HG02938 (cell line): ENCODE results near the gene CLIC4.
"Not testable (repeated sequence)": the region's sequence is repeated elsewhere in the genome, so short reads cannot be mapped to it uniquely, and the experiment has no call there.

ENCODE experiments used
- ATAC-seq: cut with Tn5 transposase; IDR thresholded peaks from one replicate; pipeline ENCODE4 v1.9.1; 2021; ENCODE audit warnings: mild to moderate bottlenecking, moderate library complexity; ENCODE audit not compliant: unreplicated experiment

Gene CLIC4

DNA sequence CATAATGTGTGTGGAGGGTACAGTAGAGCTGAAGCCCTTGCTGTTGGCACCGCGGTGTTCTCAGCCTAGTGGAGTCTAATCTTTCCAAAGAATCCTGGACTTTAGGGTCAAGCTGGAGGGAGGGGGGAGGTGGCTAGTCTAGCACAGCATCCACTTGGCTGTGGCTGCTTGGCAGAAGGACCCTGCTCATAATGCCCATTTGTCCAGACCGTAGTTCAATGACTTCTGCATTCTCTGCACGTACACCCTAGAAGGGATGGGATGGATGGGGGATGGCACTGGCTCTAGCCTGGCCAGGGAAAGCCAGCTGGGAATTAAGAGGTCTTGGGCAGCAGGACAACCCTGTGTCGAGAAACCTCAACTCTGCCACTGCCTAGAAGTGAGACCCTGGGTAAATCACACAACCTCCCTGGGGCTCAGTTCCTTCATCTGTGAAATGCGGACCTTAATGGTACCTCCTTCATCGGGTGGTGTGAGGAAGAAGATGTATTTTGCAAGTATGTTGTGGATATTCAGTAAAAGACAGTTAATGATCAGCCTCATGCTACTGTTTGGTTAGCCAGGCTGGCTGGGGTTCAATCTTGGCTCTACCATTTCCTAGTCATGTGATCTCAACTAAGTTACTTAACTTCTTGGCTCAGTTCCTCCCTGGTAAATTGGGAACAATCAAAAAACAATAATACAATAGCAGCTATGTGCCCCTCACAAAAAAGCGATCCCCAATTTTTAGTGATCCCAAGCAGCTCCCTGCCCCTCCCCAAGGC, 27.2 kb upstream of the CLIC4 start:
- ATAC-seq: no peak

DNA sequence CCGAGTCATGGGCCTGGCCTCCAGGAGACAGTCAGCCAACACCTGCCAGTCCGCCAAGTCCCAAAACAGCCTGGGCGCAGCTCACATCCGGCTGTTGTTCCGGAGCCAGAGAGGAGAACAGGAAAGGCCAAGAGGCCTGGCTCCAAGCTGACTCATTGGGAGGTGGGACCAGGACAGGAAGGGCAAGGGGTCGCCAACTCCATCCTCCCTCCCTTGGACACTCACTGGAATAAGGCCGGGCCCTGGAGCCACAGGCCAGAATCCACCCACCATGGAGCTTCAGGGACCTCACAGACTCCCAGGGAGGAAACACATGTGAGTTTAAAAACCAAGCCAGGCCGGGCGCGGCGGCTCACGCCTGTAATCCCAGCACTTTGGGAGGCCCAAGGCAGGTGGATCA, 25.1 kb upstream of the CLIC4 start:
- no peak for ATAC-seq

DNA sequence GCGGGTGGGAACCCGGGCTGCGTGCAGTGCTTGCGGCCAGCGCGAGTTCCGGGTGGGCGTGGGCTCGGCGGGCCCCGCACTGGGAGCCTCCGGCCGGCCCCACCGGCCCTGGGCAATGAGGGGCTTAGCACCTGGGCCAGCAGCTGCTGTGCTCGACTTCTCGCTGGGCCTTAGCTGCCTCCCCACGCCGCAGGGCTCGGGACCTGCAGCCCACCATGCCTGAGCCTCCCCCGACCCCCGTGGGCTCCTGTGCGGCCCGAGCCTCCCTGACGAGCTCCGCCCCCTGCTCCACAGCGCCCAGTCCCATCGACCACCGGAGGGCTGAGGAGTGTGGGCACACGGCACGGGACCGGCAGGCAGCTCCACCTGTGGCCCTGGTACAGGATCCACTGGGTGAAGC, 23.7 kb upstream of the CLIC4 start:
- no peak for ATAC-seq

DNA sequence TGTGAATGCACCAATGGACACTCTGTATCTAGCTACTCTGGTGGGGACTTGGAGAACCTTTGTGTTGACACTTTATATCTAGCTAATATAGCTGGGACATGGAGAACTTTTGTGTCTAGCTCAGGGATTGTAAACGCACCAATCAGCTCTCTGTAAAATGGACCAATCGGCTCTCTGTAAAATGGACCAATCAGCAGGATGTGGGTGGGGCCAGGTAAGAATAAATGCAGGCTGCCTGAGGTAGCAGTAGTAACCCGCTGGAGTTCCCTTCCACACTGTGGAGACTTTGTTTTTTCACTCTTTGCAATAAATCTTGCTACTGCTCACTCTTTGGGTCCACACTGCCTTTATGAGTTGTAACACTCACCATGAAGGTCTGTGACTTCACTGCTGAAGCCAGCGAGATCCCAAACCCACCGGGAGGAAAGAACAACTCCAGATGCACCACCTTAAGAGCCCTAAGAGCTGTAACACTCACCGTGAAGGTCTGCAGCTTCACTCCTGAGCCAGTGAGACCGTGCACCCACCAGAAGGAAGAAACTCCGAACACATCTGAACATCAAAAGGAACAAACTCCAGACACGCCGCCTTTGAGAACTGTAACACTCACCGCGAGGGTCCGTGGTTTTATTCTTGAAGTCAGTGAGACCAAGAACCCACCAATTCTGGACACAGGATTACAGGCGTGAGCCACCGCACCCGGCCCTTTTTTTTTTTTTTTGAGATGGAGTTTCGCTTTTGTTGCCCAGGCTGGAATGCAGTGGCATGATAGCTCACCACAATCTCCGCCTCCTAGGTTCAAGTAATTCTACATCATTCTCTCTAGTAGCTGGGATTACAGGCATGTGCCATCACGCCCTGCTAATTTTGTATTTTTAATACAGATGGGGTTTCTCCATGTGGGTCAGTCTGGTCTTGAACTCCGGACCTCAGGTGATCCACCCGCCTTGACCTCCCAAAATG, 22.9 kb upstream of the CLIC4 start:
- ATAC-seq: not testable (repeated sequence)

DNA sequence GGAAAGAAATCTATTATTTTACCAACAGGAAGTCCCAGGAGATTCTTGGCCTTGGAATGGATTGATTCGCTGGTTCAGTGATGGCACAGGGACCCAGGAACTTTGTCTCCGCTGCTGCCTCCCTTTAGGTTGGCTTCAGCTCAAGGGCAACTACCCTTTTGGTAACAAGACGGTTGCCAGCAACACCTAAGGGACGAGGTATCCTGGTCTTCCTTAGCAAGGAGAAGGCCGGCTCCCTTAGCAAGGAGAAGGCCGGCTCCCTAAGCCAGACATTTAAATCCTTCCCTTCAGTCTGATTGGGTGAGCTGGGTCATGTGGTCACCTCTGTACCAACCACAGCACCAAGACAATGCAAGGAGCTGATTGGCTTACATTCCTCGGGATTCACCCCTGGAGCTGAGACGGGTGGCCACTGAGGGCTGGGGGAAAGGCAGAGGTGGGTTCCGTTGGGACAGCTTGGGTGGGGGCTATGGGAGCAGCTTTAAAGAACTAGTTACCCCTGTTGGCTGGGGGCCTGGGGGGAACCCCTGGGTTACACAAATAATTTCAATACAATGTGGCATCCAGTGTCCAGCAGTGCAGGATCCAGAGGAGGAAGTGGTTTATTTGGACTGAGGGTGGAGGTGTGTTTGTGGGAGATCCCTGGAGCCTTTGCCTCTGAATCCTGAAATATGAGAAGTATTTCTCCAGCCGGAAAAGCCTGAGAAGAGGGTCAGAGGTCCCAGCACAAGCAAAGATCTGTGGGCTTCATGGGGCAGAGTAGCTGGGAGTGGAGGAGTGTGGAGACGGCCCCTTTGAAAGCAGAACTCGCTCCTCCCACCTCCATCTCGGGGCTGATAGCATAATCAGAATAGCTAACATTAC, 20.7 kb upstream of the CLIC4 start:
- no peak for ATAC-seq

DNA sequence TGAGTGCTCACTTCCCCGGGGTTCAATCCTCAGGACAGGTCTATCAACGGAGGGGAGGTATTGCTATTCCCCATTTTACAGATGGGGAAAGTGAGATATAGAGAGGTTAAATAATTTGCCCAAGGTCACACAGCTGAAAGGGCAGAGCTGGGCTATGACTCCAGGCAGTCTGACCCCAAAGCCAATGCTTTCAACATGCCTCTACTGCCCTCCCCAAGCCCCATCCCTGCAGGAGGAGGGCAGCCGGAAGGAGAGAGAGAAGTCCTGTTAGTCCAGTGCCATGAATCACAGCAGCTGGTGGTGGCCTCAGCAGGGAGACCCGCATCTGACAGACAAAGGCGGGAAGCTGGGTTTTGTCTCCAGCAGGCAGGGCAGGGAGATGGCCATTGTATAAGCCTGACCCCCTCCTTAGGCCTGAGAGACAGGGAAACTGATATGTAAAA, 20.0 kb upstream of the CLIC4 start:
- ATAC-seq: no peak

DNA sequence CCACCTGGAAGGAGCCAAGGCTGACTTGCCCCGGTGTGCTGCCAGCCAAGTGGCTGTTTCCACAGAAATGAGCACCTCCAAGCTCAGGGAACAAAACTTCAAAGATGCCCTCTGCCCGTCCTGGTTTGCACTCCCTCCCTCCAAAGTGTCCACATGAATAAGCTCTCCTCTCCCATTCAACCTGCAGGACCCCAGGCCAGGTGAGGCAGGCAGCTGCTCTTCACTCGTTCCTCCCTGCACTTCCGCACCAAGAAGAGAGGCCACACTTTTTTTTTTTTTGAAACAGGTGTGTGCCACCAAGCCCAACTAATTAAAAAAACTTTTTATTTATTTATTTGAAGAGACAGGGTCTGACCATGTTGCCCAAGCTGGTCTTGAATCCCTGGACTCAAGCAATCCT, 18.5 kb upstream of the CLIC4 start:
- ATAC-seq: no peak

DNA sequence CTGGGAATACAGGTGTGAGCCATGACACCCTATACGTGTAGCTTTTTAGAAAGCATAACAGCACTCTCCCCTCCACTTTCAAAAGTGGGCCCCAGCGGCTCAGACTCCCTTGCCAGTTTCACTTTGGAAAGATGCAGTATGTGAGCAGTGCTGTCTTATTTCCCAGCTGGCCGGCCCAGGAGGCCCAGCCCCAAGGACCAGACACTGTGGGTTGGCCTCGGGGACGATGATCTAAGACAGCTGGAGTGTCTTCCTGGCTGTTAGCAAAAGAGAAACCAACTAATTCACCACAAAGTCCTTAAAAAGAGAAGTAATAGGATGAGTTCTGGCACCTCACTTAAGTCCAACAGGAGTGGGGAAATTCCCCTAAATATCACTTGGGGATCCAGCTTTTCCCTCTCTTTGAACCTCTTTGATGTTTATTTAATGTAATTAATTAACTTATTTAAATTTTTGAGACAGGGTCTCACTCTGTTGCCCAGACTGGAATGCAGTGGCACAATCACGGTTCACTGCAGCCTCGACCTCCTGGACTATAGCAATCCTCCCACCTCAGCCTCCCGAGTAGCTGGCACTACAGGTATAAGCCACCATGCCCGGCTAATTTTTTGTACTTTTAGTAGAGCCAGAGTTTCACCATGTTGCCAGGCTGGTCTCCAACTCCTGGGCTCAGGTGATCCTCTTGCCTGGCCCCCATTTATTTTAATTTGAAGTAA, 17.6 kb upstream of the CLIC4 start:
- ATAC-seq: peak; percentile 76

DNA sequence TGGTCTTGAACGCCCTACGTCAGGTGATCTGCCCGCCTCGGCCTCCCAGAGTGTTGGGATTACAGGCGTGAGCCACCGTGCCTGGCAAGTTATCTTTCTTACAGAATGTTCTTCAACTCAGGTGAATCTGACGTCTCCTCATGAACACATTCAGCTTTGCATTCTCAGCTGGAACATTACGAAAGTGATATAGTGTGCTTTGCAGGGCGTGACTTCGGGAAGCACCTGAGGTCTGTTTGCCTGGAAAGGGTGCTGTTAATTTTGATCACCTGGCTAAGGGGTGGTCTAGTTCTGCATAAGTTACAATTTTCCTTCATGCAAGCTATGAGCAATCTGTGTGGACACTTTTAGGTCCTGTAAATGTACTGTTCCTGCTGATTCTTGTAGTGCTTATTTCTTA, 16.3 kb upstream of the CLIC4 start:
- no peak for ATAC-seq

DNA sequence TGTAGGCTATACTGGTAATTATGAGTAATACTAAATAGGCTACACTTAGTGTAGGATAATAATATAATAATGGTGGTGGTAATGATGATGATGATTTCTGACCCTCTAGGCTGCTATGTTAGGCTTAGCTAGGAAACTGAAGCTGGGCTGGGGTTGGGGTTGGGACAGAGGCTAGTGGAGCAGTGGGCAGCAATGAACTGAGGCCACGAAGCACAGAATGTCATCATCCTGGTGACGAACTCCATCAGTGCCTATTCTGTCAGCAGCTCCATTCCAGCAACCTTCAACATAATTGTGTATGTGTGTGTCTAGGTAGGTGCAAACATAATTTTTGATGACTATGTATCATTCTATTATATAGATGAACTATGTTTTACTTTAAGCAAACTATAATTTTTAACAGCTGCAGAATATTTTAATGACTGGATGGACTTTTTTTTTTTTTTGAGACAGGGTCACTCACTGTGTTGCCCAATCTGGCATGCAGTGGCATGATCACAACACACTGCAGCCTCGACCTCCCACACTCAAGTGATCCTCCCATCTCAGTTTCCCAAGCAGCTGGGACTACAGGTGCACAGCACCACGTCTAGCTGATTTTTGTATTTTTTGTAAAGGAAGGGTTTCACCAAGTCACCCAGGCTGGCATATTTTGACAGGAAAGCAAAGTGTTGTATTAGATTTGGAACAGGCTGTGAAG, 12.9 kb upstream of the CLIC4 start:
- no peak for ATAC-seq

DNA sequence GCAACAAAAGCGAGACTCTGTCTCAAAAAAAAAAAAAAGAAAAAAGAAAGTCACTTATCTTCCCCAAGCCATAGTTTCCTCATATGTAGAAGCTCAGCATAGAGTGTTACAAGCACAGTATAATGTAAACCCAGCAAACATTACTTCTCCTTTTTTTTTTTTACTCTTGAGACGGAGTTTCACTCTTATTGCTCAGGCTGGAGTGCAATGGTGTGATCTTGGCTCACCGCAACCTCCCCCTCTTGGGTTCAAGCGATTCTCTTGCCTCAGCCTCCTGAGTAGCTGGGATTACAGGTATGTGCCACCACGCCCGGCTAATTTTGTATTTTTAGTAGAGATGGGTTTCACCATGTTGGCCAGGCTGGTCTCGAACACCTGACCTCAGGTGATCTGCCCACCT, 11.9 kb upstream of the CLIC4 start:
- not testable (repeated sequence) for ATAC-seq

DNA sequence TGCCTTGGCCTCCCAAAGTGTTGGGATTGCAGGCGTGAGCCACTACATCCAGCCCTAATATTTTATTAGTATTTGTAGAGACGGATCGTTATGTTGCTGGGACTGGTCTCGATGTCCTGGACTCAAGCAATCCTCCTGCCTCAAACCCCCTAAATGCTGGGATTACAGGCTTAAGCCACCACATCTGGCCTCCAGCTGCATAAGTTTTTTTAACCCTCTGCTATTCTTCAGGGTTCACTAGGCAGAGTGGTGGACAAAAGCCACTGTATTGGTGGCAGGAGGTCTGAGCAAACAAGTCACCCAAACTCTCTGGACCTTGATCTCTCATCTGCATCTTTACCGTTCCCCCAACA, 10.1 kb upstream of the CLIC4 start:
- ATAC-seq: no peak

DNA sequence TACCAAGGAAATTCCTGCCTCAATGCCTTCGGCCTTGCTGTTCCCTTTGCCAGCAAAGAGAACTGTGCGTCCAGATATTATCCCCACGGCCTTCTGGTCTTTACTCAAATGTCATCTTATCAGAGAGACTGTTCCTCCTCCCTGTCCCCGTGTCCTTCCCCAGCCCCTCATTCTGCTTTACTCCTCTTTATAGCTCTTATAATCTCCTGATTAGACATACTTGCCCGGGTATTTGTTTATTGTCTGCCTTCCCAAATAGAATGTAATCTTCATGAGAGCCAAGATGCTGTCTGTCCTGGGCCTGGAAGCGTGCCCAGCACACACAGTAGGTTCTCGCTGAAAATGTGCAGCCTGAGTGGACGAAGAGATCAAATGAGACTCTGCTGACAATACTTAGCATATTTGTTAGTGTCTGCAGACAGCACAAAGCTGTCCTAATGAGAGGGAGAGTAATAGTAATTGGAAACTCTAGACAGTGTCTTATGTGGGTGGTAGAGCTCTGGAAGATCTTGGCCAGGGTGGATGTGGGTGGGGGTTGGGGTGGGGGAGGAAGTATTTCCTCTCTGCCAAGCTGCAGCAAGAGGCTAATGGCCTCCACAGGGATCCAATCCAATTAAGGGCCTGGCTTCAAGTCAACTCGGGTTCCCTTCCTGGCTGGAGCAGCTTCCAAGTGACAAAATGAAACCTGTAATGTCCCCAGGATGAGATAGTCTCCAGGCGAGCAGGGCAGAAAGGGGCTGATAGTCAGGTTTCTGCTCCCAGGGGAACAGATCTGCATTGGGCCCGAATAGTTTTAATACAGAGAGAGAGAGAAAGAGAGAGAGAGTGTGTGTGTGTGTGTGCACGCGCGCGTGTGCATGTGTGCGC, 9.5 kb upstream of the CLIC4 start:
- no peak for ATAC-seq

DNA sequence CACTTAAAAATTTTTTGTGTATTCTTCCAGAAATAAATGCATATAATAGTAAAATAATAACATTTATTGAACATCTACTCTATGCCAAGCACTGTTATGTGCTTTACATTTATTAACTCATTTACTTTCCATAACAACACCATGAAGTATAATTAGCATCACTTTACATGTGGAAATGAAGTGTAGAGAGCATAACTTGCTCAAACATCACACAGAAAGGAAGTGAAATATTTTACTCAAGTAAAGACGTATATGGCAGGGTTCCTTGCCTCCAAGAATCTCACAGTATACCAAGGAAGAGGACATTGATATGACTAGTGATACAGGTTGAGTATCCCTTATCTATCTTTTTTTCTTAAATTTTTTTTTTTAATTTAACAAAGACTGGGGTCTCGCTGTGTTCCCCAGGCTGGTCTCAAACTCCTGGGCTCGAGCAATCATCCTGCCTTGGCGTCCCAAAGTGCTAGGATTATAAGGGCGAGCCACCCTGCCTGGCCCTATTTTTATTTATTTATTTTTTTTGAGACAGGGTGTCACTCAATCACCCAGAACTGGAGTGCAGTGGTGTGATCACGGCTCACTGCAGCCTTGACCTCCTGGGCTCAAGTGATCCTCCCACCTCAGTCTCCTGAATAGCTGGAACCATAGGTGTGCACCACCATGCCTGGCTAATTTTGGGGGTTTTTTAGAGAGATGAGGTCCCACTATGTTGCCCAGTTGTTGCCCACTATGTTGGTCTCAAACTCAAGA, 7.7 kb upstream of the CLIC4 start:
- ATAC-seq: no peak

DNA sequence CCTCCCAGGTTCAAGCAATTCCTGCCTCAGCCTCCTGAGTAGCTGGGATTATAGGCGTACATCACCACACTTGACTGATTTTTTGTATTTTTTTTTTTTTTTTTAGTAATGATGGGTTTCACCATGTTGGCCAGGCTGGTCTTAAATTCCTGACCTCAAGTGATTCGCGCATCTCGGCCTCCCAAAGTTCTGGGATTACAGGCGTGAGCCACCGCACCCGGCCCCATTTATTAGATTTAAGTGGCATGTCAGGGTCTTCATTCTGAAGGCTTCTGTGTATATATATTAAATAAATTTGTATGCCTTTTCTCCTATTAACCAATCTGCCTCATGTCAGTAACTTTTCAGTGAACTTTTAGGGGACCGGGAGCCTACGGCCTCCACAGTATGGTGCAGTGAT, 6.0 kb upstream of the CLIC4 start:
- no peak for ATAC-seq

DNA sequence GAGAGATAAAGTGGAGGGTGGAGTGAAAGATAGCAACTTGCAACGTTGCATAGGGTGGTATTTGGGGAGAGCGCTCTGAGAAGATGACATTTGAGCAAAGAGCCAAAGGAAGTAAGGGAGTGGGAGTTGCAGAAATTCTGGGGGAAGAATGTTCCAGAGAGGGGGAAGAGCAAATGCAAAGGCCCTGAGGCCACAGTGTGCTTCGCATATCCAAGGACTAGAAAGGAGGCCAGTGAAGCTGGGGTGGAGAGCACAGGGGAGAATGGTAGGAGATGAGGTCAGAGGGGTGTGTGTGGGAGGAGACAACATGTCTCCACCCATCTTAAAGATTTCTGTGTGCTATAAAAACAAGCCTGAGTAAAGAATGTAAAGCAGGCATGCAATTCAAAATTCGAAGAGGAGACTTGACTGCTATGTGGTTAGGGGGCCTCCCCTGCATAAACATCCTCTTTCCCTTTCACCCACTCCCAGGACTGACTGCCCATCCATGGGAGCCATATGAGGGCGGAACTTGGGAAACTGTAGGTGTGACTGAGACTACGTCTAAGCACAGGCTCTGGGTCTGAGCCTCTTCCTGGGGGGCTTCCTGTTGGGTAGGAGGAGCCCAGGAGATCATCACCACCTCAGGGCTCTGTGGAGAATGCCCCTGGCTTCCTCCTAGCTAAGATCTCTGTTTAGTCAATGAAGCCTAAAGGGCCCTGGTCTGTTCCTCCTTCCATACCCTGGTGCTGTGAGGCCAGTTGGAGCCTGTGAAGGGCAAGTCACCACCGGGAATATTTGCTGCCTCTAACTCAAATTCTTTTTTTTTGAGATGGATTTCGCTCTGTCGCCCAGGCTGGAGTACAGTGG, 2.9 kb upstream of the CLIC4 start:
- no peak for ATAC-seq
